ENCODE results near the gene SMPD4. TPM values are rescaled to one million over a fixed set of nuclear protein-coding genes. Genes with fewer than 3 reads are reported as not detected.
"Not testable (repeated sequence)": the region's sequence is repeated elsewhere in the genome, so short reads cannot be mapped to it uniquely, and the experiment has no call there.

The SMPD4 gene
- total RNA-seq, 2 donors from 2014 or later: 81.6 to 93.9 TPM

DNA sequence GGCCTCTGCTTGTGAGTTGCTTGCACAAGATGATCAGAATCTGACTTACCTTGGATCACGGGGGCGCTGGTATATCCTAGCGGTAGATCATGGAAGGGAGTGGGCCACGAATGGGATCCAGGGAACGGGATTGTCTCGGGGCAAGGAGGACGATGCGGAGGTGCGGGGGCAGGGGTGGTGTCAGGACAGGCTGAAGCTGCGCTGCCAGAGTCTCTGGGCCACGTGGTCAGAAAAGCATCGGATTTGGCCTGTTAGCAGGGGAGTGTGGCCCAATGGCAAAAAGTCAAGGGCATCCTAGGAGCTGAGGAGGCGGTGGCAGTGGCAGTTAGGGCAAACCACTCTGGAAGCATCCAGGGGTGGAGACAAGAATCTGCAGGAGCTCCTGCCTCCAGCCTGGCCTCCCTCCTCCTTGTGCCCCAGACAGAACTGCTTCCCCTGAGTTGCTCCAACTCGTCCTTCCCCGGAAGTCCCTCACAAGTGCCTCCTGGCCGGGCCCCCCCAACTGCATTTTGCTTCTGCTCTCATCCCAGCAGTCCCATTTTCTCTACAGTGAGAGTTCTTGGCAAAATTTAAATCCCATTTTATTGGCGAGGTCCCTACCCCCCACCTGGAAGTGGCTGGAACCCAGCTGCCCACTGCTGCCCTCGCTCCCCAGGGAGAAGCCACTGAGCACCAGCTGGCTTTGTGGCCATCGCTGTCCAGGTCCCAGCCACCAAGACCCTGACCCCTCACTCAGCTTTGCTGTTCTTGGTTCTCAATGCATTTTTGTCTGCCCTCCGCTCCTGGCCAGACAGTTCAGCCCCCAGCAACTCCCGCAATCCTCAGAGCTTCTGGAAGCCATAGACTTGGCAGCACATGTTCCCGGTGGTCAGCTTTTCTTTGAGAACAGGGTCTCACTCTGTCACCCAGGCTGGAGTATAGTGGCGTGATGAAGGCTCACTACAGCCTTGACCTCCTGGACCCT, 30.9 kb downstream of the SMPD4 start:
- no peak overlapping the region for H3K4me3 Mint-ChIP-seq
- H3K4me1 ChIP-seq (ENCODE audit: control insufficient read depth, insufficient read depth, low read length): no peaks in the 10 kb centered on the region

DNA sequence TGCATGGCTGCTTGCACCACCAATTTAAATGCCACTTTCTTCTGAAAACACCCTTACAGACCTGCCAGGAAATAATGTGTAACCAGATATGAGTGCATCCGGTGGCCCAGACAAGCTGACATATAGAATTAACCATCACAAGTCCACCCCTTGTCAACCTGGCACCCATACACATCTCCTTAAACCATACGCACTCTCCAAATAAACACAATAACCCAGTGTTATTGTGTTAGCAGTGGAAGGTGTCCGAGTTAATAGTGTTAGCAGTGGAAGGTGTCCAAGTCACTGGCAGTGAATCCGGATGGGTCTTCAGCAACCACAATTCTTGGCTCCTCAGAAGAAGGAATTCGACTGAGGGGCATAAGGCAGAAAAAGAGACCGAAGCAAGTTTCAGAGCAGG, 32.9 kb downstream of the SMPD4 start:
- H3K9me3 ChIP-seq (ENCODE audit: control insufficient read depth, low read length); H3K27me3 ChIP-seq (ENCODE audit: control insufficient read depth, insufficient read depth, low read length, poor library complexity, severe bottlenecking); H3K27ac Mint-ChIP-seq; H3K9me3 Mint-ChIP-seq; H3K36me3 ChIP-seq (ENCODE audit: control insufficient read depth, insufficient read depth, low read length); DNase-seq; H3K4me3 Mint-ChIP-seq; H3K4me3 ChIP-seq (ENCODE audit: low read length); H3K9ac ChIP-seq (ENCODE audit: extremely low read depth, low read length, poor library complexity, severe bottlenecking); H3K27me3 Mint-ChIP-seq (ENCODE audit: insufficient read depth); H3K4me1 Mint-ChIP-seq; H3K27ac ChIP-seq (ENCODE audit: low read depth, low read length); H3K4me1 ChIP-seq (ENCODE audit: control insufficient read depth, insufficient read depth, low read length); H3K36me3 Mint-ChIP-seq (ENCODE audit: low read depth): not testable (repeated sequence)
- WGBS, 2 experiments (ENCODE audit: insufficient coverage in 1 of 2, insufficient read length in 1 of 2): 86 to 94% methylated on average over 2 to 4 of the region's 6 CpGs

More for the DNA sequence above, 30.9 kb downstream of the SMPD4 start:
- Histone ChIP-seq H3K9ac (ENCODE audit: extremely low read depth, low read length, poor library complexity, severe bottlenecking) (no peak overlapping the region), H3K9me3 (ENCODE audit: control insufficient read depth, low read length) (no peaks in the 10 kb centered on the region), H3K36me3 (ENCODE audit: control insufficient read depth, insufficient read depth, low read length) (peaks cover 8% of the 10 kb centered on the region), H3K27ac (ENCODE audit: low read depth, low read length) (no peak overlapping the region), H3K27me3 (ENCODE audit: control insufficient read depth, insufficient read depth, low read length, poor library complexity, severe bottlenecking) (no peaks in the 10 kb centered on the region), H3K4me3 (ENCODE audit: low read length) (no peak overlapping the region)
- WGBS, 2 experiments (ENCODE audit: insufficient coverage in 1 of 2, insufficient read length in 1 of 2): 92 to 94% methylated on average over 13 to 23 of the region's 23 CpGs
- Mint-ChIP-seq H3K27ac (peak overlapping the region; percentile 26), H3K4me1 (no peaks in the 10 kb centered on the region), H3K27me3 (ENCODE audit: insufficient read depth) (no peaks in the 10 kb centered on the region), H3K9me3 (no peaks in the 10 kb centered on the region), H3K36me3 (ENCODE audit: low read depth) (peaks cover 15% of the 10 kb centered on the region)
- TF ChIP-seq CTCF (conservative IDR thresholded peaks at IDR 0.05): no peak
- DNase-seq: no peak

- H3K27me3 Mint-ChIP-seq (ENCODE audit: insufficient read depth): peaks cover 14% of the 10 kb centered on the region
- H3K9me3 Mint-ChIP-seq; H3K4me1 ChIP-seq (ENCODE audit: control insufficient read depth, insufficient read depth, low read length); H3K36me3 Mint-ChIP-seq (ENCODE audit: low read depth); H3K9ac ChIP-seq (ENCODE audit: extremely low read depth, low read length, poor library complexity, severe bottlenecking); H3K9me3 ChIP-seq (ENCODE audit: control insufficient read depth, low read length); H3K36me3 ChIP-seq (ENCODE audit: control insufficient read depth, insufficient read depth, low read length); H3K27me3 ChIP-seq (ENCODE audit: control insufficient read depth, insufficient read depth, low read length, poor library complexity, severe bottlenecking); H3K4me1 Mint-ChIP-seq; H3K27ac ChIP-seq (ENCODE audit: low read depth, low read length): not testable (repeated sequence)
- peak; percentile 83 for DNase-seq
- H3K4me3 ChIP-seq (ENCODE audit: low read length): peak within 1 kb of the TSS; percentile 53
- H3K27ac Mint-ChIP-seq: peak within 1 kb of the TSS; percentile 66
- peak within 1 kb of the TSS; percentile 66 for H3K4me3 Mint-ChIP-seq
- 6 to 12% methylated on average over 9 to 29 of the region's 30 CpGs for WGBS, 2 experiments (ENCODE audit: insufficient coverage in 1 of 2, insufficient read length in 1 of 2)
Measured at GRCh38 chr2:130145006-130145414, 36.4 kb downstream of the SMPD4 start, which contains the start of gene CCDC74B. Gene CCDC74B (minus strand): TSS chr2:130145112. CDS start chr2:130144996, 116 bp downstream.

DNA sequence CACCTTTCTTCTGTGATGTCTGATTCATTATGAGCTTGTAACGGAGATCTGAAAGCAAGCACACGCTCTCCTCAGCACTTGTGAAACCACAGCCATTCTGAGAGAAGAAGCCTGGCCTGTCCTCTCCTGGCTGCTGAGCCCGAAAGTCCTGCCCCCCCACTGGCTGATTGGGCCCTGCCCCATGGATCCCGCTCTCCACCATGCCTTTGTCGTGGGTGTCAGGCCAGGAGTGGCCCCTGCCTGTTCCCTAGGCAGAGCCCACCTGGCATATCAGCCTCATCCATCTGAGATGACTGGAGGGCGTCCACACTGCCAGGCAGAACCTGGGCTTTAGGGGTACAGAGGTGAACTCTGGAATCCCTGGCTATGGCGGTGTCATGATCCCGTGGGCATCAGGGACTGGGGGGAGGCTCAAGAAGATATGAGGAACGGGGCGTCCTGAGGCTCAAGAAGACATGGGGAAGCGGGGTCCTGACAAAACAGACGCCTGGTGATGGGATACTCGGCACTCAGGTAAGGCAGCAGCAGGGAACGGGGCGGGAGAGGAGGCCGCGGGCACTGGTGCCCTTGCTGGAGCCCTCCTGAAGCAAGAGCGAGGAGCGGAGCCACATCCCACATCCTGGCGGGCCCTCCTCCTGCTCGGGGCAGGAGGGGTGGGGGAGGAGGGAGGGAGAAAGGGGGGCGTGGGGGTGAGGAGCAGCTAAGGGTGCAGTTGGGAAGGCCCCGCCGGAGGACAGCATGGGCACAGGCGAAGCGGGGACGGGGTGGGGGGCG, 37.9 kb downstream of the SMPD4 start:
- peak; percentile 72 for DNase-seq
- not testable (repeated sequence) for H3K36me3 Mint-ChIP-seq (ENCODE audit: low read depth); H3K27ac Mint-ChIP-seq; H3K36me3 ChIP-seq (ENCODE audit: control insufficient read depth, insufficient read depth, low read length); H3K9me3 ChIP-seq (ENCODE audit: control insufficient read depth, low read length); H3K9me3 Mint-ChIP-seq; H3K27me3 ChIP-seq (ENCODE audit: control insufficient read depth, insufficient read depth, low read length, poor library complexity, severe bottlenecking); H3K4me1 Mint-ChIP-seq; H3K4me1 ChIP-seq (ENCODE audit: control insufficient read depth, insufficient read depth, low read length); H3K9ac ChIP-seq (ENCODE audit: extremely low read depth, low read length, poor library complexity, severe bottlenecking); H3K27ac ChIP-seq (ENCODE audit: low read depth, low read length); H3K4me3 ChIP-seq (ENCODE audit: low read length)
- Mint-ChIP-seq H3K27me3 (ENCODE audit: insufficient read depth) (peaks cover 14% of the 10 kb centered on the region), H3K4me3 (peak overlapping the region; percentile 66)
- WGBS, 2 experiments (ENCODE audit: insufficient coverage in 1 of 2, insufficient read length in 1 of 2): 65 to 68% methylated on average over 8 to 17 of the region's 28 CpGs

GRCh38 chr2:130142396-130143265, 38.8 kb downstream of the SMPD4 start:
- DNase-seq: peak; percentile 33

More at GRCh38 chr2:130142396-130143265, 38.8 kb downstream of the SMPD4 start:
- not testable (repeated sequence) for H3K36me3 Mint-ChIP-seq (ENCODE audit: low read depth); H3K9ac ChIP-seq (ENCODE audit: extremely low read depth, low read length, poor library complexity, severe bottlenecking); H3K4me1 ChIP-seq (ENCODE audit: control insufficient read depth, insufficient read depth, low read length); H3K27ac Mint-ChIP-seq; H3K36me3 ChIP-seq (ENCODE audit: control insufficient read depth, insufficient read depth, low read length); H3K27me3 ChIP-seq (ENCODE audit: control insufficient read depth, insufficient read depth, low read length, poor library complexity, severe bottlenecking); H3K4me1 Mint-ChIP-seq; H3K9me3 ChIP-seq (ENCODE audit: control insufficient read depth, low read length); H3K9me3 Mint-ChIP-seq; H3K27ac ChIP-seq (ENCODE audit: low read depth, low read length); H3K4me3 ChIP-seq (ENCODE audit: low read length)
- Mint-ChIP-seq H3K27me3 (ENCODE audit: insufficient read depth) (peaks cover 14% of the 10 kb centered on the region), H3K4me3 (peak overlapping the region; percentile 66)
- WGBS, 2 experiments (ENCODE audit: insufficient coverage in 1 of 2, insufficient read length in 1 of 2): 90 to 100% methylated on average over 1 to 13 of the region's 13 CpGs
